Neuron (in vitro differentiated cells): Measurements from ENCODE around the gene TCF7L2.

ENCODE experiments used
- H2AFZ ChIP-seq: one replicate; pipeline ENCODE4 v1.6.1; 2013; ENCODE audit warnings: low read depth, mild to moderate bottlenecking, inconsistent platforms, low read length, moderate library complexity
- H3K27me3 ChIP-seq: one replicate; pipeline ENCODE4 v1.6.1; 2013; ENCODE audit warnings: low read length; ENCODE audit not compliant: insufficient read depth
- H3K36me3 ChIP-seq: one replicate; pipeline ENCODE4 v1.6.1; 2013; ENCODE audit warnings: low read length; ENCODE audit not compliant: insufficient read depth
- H3K4me1 ChIP-seq: one replicate; pipeline ENCODE4 v1.6.1; 2013; ENCODE audit warnings: low read length; ENCODE audit not compliant: insufficient read depth
- H3K4me3 ChIP-seq: 2 replicates; pipeline ENCODE4 v1.5.1; 2013; ENCODE audit warnings: mild to moderate bottlenecking, low read length, moderate library complexity
- H3K9me3 ChIP-seq: one replicate; pipeline ENCODE4 v1.6.1; 2013; ENCODE audit warnings: low read length

Gene TCF7L2

DNA sequence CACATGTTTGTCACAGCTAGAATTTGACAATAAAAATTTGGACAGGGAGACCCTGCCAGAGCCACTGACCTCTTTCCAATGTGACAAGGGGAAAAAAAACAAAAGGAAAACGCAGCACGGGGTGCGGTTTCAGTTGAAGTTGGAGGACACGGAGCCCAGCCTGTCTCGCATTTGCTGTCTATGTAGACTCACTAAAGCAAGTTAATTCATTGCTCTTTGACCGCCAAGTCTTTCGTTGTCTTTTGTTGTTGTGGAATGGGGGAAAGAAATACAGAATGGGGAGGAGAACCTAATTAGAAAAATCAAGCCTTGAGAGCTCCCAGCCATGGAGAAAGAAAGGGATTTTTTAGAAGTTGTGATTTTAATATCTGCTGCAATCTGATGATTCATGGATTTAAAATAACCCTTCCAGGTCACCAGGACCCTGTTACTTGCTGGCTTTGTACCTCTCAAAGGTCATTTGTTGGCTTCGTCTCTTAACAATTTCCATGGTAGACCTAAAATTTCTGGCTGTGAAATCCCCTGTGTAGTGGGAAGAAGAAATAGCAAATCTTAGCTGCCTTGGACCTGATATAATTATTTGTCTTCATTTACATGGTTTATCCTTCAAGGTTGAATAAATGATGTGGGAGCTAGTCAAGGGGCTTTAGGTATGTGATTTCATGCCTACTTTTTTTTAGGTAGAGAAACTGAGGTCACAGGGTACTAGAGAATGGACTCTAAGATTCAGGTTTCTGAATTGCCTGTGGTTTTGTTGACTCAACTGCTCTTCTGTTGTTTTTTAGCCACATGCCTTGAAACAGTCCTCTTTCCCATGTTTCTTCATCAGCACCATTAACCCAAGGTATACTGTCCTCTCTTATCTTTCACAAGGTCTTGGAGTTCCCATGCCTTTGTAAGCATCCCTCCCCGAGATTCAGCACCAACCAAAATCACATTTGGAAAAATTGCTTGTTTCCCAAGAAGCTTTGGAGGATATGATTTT, 78.7 kb downstream of the TCF7L2 start:
- Histone ChIP-seq H3K4me1 (peaks cover 32% of the 10 kb centered on the region), H2AFZ (no peak overlapping the region), H3K36me3 (no peaks in the 10 kb centered on the region), H3K4me3 (peak overlapping the region; percentile 39), H3K27me3 (no peaks in the 10 kb centered on the region), H3K9me3 (no peaks in the 10 kb centered on the region)

- Histone ChIP-seq H2AFZ (no peak overlapping the region), H3K36me3 (no peaks in the 10 kb centered on the region), H3K27me3 (no peaks in the 10 kb centered on the region), H3K9me3 (no peaks in the 10 kb centered on the region), H3K4me1 (peaks cover 32% of the 10 kb centered on the region), H3K4me3 (no peak overlapping the region)
These were observed 80.4 kb downstream of the TCF7L2 start for GRCh38 chr10:113030453-113030852.

GRCh38 chr10:113031147-113031546, 81.1 kb downstream of the TCF7L2 start:
- peaks cover 32% of the 10 kb centered on the region for H3K4me1 ChIP-seq
- H3K36me3 ChIP-seq = no peaks in the 10 kb centered on the region
- no peak overlapping the region for H3K4me3 ChIP-seq
- H2AFZ ChIP-seq = no peak overlapping the region
- H3K27me3 ChIP-seq = no peaks in the 10 kb centered on the region
- H3K9me3 ChIP-seq = no peaks in the 10 kb centered on the region

DNA sequence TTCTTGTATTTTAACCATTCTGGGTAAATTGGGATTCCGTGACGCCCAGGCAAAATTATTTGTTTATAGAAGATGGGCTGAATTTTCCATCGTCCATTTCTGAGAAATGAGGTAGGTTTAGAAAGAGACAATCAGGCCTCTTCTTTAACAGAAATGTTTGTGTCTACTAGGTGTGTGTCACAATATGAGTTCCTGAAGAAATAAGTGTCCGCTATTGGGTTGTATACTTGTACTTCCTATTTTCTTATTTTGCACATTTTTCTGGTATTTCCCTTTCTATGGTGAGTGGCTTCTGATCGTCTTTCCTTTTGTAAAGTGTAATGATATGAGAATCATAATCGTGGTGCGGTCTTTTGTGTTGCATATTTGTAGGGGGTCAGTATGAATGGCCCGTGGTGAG, 83.9 kb downstream of the TCF7L2 start:
- H2AFZ ChIP-seq = no peak overlapping the region
- no peaks in the 10 kb centered on the region for H3K36me3 ChIP-seq
- H3K4me3 ChIP-seq = no peak overlapping the region
- no peaks in the 10 kb centered on the region for H3K9me3 ChIP-seq
- H3K4me1 ChIP-seq = peaks cover 4% of the 10 kb centered on the region
- H3K27me3 ChIP-seq = no peaks in the 10 kb centered on the region

GRCh38 chr10:113035732-113036312, 85.8 kb downstream of the TCF7L2 start:
- Histone ChIP-seq H3K36me3 (peaks cover 2% of the 10 kb centered on the region), H3K27me3 (no peaks in the 10 kb centered on the region), H2AFZ (no peak overlapping the region), H3K9me3 (no peaks in the 10 kb centered on the region), H3K4me3 (no peak overlapping the region), H3K4me1 (no peaks in the 10 kb centered on the region)

DNA sequence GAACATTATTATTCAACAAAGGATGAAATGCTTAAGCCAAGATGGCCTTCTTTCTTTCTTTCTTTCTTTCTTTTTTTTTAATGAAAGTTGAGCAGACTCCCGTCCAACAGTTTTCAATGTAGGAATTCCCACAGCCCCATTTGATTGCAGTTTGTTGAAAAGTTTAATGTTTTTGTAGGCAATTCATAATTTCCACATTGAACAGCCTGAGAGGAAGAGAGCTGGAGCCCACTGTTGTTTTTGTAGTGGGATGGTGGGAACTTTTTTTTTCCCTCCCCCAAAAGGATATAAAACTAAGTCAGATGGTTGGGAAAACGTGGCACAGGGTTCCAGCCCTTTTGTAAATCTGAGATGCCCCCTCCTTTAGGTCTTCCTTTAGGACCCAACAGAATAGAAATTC, 86.6 kb downstream of the TCF7L2 start:
- H2AFZ ChIP-seq = no peak overlapping the region
- no peak overlapping the region for H3K4me3 ChIP-seq
- no peaks in the 10 kb centered on the region for H3K4me1 ChIP-seq
- H3K9me3 ChIP-seq = no peaks in the 10 kb centered on the region
- peaks cover 5% of the 10 kb centered on the region for H3K36me3 ChIP-seq
- no peaks in the 10 kb centered on the region for H3K27me3 ChIP-seq

DNA sequence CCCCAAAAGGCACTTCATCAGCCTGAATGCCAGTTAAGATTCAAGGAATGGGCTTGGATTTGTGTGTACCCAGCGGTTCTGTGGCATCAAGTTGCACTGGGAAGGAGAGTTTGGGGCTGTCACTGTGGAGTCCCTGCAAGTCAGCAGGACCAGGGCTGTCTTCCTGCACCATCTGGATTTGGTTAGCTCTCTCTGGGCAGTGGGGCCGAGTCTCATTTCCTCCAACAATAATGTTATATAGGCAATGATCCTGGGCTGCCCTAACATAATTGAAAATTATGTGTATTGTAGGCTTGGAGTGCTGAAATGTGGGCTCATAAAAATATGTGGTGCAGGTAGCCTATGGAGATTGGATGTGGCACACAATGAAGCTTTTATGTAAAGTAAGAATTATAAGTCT, 87.2 kb downstream of the TCF7L2 start:
- no peaks in the 10 kb centered on the region for H3K27me3 ChIP-seq
- peaks cover 6% of the 10 kb centered on the region for H3K36me3 ChIP-seq
- H3K9me3 ChIP-seq = peaks cover 1% of the 10 kb centered on the region
- no peak overlapping the region for H2AFZ ChIP-seq
- H3K4me1 ChIP-seq = no peaks in the 10 kb centered on the region
- no peak overlapping the region for H3K4me3 ChIP-seq

DNA sequence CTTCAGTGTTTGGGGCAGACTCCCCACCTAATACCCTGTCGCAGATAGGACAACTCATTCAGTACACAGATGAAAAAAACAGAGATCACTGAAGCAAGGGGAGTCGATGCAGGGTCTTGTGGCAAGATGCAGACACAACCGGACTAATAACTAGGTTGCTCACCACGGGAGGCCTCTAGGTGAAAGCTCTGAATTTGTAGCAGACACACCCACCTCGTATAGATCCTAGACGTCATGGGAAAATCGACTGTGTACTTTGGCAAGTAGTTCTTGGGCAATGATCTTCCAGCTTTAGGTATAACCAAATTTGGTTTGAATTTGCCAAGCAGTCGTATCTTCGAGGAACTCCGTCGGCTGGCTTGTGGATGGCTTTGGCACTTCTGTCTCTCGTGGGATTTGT, 88.1 kb downstream of the TCF7L2 start:
- no peaks in the 10 kb centered on the region for H3K4me1 ChIP-seq
- H3K36me3 ChIP-seq = peaks cover 11% of the 10 kb centered on the region
- peaks cover 2% of the 10 kb centered on the region for H3K9me3 ChIP-seq
- H3K4me3 ChIP-seq = no peak overlapping the region
- no peak overlapping the region for H2AFZ ChIP-seq
- no peaks in the 10 kb centered on the region for H3K27me3 ChIP-seq

DNA sequence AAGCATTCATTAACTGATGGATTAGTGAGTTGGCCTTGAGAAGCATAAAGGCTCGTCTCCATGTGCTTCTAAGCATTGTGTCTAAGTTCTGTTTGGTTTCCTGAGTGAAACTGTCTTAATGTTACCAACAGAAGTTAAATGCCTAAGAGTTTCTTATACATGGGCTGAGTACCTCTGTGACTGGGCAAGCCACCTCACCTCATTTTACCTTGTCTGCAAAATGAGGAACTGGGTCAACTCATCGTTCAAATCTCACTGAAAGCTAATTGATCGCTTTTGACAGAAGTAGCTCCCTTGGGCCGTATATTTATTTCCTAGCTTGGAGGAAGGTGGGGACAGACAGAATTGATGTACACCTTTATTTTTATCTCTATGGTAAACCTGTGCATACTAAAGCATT, 88.9 kb downstream of the TCF7L2 start:
- Histone ChIP-seq H3K4me1 (no peaks in the 10 kb centered on the region), H3K9me3 (peaks cover 2% of the 10 kb centered on the region), H3K36me3 (peaks cover 11% of the 10 kb centered on the region), H3K27me3 (no peaks in the 10 kb centered on the region), H2AFZ (no peak overlapping the region), H3K4me3 (no peak overlapping the region)

- Histone ChIP-seq H3K4me1 (no peaks in the 10 kb centered on the region), H3K9me3 (peaks cover 2% of the 10 kb centered on the region), H3K36me3 (peaks cover 11% of the 10 kb centered on the region), H3K4me3 (no peak overlapping the region), H2AFZ (no peak overlapping the region), H3K27me3 (no peaks in the 10 kb centered on the region)
These were observed 91.3 kb downstream of the TCF7L2 start for GRCh38 chr10:113041324-113041723.

GRCh38 chr10:113041841-113042750, 92.0 kb downstream of the TCF7L2 start:
- H3K36me3 ChIP-seq = peaks cover 11% of the 10 kb centered on the region
- H2AFZ ChIP-seq = no peak overlapping the region
- H3K4me3 ChIP-seq = no peak overlapping the region
- no peaks in the 10 kb centered on the region for H3K27me3 ChIP-seq
- peaks cover 2% of the 10 kb centered on the region for H3K9me3 ChIP-seq
- H3K4me1 ChIP-seq = no peaks in the 10 kb centered on the region

GRCh38 chr10:113042868-113043267, 92.8 kb downstream of the TCF7L2 start:
- Histone ChIP-seq H3K9me3 (peaks cover 2% of the 10 kb centered on the region), H3K27me3 (no peaks in the 10 kb centered on the region), H3K4me3 (no peak overlapping the region), H3K4me1 (peaks cover 6% of the 10 kb centered on the region), H3K36me3 (peaks cover 11% of the 10 kb centered on the region), H2AFZ (no peak overlapping the region)
